C1 segment of cervical spinal cord (tissue), 14 donors: ENCODE results near the gene CSRP1.
"Not testable (repeated sequence)": the region's sequence is repeated elsewhere in the genome, so short reads cannot be mapped to it uniquely, and the experiment has no call there.

Experiments
- DNase-seq, 14 donors: peaks; one replicate each; lab custom pipeline; 2025; lab: John Stamatoyannopoulos, UW

The CSRP1 gene

DNA sequence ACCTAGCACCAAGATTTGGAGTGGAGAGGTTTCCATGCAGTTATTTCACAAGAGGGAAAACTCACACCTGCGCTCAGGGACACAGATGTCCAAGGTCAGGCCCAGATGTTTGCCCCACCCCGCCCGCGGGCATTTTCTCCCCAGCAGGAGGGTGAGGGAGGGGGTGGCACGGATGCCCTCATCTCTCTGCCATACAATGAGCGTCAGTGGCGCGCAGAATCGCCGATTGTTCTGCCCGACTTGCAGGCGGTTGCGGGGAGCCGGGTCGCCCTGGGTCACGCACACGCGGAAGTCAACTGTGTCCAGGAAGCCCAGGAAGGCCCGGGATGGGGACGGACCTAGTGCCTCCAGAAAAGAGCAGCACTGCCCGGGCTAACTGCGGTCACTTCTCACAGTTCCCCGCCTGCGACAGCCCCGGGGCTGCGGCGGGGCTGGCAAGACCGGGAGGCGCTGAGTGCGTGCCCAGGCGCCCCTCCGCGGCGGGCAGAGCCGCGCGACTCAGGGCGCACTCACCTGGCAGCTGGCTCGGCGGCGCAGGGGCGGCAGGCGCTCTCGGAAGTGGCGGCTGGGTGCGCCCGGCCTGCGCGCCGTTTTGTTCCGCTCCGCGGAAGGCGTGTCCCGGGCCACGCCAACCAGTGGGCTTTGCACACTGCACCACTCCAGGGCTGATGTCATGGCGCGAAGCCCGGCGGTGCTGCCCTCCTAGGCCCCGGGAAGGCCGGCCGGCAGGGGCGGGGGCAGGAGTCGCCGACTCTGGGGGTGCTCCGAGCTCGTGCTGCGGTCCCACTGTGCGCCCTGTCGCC, at the start of gene CSRP1:
TSS of gene CSRP1 (minus strand) at position 567 of the 803 bp plus-strand sequence. CDS start 10,820 bp downstream, outside the sequence.
- peak in 13 of 14 donors; percentile 16 to 90 (median 81) for DNase-seq

DNA sequence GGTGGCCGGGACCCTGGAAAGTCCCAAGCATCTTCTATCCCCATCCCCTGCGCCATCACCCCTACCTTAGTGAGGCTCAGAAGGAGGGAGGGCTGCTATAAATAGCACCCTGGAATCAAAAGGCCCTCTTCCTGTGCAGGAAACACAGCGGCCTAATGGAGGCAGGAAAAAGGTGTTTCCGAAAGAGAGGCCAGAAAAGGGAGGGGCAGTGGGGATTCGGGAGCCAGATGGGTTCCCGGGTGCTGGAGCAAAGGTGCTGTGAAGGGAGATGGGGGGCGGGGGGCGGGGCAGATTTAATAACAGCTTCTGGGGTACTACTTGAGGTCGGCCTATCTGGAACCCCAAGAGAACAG, 48.6 kb upstream of the CSRP1 start:
- DNase-seq, result no peak

DNA sequence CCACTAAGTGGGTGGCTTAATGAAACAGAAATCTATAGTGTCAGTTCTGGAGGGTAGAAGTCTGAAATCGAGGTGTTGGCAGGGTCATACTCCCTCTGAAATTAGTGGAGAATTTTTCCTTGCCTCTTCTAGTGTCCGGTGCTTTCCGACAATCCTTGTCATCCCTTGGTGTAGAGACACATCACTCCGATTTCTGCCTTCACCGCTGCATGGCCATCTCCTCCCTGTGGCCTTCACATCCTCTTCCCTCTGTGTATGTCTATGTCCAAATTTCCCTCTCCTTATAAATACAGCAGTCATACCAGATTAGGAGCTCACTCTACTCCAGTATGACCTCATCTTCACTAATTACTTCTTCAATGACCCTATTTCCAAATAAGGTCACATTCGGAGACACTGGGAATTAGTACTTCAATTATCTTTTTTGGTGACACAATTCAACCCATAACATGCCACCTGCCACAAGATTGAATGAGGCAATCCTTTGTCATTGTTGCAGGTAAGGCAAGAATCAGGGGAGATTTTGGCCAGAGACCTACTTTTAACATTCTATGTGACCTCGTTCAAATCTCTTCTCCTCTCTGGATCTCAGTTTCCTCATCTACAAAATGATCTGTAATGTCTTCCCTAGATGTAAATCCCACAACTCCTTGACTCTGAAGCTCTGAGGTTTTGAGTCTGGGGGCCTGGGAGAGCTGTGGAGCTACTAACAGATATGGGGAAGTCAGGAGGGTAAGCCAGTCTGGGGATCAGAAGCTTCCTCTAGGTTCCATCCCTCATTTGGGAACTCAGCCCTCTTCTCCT, 48.1 kb upstream of the CSRP1 start:
- DNase-seq, result no peak

DNA sequence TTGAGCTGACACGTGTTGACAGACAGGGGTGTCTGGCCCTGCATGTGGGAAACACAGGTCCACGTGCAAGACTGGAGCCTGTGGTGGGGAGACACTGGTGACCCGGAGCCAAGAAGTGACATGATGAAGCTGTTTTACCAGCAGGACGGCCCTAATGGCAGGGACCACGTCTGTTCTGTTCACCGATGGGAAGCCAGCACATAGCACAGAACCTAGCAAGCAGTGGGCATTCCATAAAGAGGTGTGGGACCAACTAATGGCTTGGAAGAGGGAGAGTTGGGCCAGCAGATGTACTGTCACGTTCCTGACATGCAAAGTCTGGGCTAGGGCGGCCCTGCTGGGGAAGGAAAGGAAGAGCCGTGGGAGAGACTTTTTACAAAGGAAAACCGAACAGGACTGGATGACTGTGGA, 47.3 kb upstream of the CSRP1 start:
- DNase-seq, result no peak

DNA sequence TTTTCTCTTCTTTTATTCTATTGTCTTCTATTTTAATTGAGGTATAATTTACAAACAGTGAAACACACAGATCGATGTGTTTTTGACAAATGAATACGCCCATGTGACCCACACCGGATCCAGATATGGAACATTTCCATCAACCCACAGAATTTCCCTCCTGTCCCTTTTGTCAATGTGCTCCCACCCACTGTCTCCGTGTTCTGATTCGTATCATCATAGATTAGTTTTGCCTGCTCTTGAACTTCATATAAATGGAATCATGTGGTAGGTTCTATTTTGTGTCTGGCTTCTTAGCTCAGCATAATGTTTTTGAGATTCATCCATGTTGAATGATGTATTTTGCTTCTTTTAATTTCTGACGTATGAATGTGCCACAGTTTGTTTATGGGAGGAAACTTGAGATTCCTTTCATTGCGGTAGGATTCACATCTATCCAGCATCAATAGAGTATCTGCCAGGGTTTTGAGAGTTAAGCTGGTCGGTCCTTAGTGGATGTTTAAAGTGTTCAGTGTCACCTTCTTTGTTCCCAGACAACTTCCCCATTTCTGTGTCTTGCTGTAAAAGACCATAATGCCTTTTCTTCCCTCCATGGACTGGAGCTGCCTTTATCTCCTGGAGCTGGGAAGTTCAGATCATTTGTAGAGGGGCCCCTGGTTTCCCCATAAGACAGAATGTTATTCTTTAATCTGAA, 46.7 kb upstream of the CSRP1 start:
- no peak for DNase-seq

DNA sequence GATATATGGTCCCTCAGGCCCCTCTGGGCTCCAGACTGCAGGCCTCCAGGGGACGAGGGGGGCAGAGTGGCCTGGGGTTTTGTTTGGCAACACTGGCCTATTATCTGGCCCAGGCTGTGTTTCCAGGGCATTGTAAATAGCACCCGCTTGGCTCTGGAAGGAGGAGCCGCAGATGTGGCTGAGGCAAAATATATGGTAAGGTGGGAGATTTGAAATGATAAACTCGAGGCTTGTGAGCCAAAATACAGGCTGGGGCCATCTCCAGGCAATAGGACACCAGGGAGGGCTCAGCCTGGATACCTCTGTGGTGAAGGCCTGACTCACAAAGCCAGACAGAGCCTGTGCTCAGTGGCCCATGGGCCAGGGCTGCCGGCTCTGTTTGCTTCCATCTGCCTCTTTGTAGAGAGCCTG, 46.0 kb upstream of the CSRP1 start:
- DNase-seq, result peak in 3 of 14 donors; percentile 50 to 63 (median 56)

DNA sequence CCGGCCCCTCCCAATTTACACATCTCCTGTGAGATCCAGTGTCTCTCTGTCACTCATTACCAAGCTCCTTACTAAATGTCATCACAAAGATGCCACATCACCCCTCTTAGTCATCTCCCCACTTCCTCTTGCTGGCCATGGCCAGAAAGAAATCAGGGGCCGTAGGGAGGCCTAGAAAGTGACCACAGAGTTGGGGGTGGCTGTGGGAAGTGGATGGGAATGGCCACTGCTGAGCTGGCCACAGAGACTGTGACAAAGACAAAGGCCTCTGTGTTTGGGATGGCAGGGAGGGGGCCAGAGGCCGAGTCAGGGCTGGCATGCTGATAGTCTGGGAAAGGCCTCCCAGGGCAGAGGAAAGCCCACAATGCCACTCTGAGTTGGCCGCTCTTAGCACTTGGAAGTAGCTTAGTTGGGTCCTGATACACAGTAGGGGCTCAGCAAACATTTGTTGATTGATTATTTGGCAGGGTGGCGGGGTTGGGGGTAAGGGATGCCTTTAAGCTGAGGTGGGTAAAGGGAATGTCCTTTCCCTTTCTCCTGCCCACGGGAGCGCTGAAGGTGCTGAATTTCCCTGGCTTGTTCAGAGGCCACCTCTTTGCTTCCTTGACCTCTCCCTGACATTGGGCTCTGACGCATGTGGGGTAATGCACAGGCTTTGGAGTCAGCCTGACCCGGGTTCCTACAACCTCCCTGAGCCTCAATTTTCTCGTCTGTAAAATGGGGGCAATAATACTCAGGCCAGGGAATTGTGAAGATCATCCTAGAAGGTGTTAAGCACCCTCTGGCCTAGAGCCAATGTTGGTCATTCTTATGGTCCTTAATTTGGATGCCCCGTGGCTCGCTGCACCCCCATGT, 45.2 kb upstream of the CSRP1 start:
- peak in 12 of 14 donors; percentile 42 to 93 (median 79) for DNase-seq

DNA sequence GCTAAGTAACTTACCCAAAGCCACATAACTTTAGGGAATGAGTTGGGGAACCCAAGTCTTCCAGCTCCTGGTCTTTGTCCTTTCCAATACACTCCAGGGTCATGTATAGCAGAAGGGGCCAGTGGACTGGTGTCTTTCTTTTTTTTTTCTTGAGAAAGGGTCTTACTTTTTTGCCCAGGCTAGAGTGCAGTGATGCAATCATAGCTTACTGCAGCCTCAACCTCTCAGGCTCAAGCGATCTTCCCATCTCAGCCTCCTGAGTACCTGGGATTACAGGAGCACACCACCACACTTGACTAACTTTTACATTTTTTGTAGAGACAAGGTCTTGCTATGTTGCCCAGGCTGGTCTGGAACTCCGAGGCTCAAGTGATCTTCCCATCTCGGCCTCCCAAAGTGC, 44.2 kb upstream of the CSRP1 start:
- no peak for DNase-seq

DNA sequence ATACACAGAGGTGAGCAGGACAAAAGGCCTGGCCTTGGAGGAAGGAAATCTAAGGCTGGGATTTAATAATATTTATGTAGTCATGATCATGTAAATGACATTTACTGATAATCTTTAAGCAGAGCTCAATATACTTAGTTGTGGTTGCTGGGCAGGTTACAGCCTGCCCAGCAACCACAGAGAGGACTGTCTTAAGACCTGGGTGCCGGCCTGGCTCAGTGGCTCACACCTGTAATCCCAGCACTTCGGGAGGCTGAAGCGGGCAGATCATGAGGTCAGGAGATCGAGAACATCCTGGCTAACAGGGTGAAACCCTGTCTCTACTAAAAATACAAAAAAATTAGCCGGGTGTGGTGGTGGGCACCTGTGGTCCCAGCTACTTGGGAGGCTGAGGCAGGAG, 42.6 kb upstream of the CSRP1 start:
- not testable (repeated sequence) for DNase-seq

DNA sequence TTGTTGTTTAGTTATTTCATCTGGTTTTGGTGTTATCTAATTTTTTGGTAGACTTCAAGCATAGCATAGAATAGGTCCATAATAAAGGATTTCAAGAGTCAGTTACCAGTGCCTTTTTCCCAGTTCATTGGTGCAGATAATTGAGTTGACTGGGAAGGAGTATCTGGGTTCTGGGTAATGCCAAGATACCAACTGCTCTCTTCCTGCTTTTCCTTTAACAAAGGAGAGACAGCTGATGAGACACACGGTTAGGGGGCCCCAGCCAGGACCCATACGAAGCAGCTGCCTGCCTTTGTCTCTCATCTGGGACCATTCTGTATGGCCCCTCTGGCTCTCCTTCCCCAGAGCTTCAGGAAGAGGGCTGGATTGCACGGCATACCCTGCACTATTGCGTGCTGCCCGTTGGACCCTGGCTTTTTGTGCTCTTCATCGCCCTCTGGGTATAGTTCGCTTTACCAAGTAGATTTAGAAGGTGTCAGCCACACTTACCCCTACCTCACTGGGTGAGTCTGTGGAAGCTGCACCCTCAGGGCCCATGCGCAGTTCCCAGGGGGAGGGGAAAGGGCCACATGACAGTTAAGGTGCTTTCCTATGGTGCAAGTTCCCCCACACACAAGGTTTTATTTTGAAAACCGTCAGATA, 39.0 kb upstream of the CSRP1 start:
- no peak for DNase-seq

DNA sequence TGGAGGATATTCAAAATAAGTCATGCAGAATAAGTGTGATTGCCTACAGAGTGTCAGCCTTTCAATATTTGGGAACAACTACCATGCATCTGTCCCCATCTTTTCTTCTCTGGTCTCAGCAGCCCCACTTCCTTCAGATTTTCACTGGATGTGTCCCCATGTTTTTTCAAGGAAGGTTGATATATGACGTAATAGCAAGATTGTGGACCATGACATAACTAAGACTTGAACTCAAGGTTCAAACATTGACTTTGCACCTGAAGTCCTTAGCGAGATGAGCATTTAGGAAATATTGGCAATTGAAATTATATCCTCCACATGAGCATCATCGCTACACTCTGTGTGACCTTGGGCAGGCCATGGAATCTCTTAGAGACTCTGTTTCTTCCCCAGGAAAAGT, 37.8 kb upstream of the CSRP1 start:
- no peak for DNase-seq

DNA sequence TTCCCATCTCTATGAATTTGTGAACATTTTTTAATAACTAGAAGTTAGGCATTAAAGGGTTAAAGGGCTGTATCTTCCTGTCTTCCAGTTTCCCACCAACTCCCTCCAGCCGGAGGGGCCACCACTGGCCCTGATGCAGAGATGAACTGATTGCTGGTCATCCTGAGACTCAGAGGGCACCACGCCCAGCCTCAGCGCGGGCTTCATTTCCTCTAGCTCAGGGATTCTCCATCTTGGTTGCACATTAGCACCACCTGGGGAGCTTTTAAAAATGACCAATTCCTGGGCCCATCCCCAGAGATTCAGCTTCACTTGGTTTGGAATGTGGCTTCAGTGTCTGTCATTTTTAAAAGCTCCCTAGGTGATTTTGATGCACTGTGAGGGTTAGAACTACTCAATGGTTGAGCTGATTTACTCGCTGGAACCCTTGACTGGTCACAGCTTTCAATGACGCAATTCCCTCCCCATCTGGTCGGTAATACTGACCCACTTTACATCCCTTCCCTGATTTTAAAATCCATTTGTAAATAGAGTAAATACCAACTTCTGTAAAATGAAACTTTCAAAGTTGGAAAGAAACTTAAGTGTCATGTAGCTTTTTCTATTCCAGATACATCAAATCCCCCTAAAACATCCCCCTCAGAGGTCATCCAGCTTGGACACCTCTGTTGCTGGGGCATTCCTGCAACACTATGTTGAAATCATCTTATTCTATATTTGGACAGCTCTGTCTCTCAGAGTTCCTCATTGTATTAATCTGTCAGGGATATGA, 37.1 kb upstream of the CSRP1 start:
- DNase-seq, result no peak

DNA sequence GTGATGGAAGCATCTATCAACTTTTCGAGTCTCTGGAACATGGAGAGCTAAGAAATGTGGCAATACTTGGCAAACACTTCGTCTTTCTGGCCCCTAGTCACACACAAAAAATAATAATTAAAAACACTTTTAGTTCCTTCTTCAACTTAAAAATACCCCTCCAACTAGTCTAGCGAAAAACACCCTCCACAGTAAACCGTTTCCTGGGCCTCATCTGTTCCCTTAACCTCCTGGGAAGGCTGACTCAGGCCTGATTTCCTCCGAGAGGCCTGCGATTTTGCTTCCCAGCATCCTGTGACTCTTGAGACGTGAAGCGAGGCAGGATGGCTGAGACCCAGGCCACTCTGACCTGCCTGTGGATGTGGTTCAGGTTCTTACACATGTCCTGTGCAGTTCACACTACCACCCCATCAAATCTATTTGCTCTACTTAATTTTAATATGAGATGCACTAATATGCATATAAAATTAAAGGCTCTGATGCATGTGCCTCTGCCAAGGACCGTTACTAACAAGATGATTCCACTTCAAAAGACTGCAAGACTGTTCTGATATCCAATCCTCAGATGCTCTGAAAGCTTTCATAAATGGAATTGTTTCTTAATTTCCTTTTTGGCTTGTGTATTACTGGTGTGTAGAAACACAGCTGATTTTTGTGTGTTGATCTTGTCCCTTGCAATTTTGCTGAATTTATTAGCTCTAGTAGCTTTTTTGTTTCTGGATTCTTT, 35.5 kb upstream of the CSRP1 start:
- no peak for DNase-seq

DNA sequence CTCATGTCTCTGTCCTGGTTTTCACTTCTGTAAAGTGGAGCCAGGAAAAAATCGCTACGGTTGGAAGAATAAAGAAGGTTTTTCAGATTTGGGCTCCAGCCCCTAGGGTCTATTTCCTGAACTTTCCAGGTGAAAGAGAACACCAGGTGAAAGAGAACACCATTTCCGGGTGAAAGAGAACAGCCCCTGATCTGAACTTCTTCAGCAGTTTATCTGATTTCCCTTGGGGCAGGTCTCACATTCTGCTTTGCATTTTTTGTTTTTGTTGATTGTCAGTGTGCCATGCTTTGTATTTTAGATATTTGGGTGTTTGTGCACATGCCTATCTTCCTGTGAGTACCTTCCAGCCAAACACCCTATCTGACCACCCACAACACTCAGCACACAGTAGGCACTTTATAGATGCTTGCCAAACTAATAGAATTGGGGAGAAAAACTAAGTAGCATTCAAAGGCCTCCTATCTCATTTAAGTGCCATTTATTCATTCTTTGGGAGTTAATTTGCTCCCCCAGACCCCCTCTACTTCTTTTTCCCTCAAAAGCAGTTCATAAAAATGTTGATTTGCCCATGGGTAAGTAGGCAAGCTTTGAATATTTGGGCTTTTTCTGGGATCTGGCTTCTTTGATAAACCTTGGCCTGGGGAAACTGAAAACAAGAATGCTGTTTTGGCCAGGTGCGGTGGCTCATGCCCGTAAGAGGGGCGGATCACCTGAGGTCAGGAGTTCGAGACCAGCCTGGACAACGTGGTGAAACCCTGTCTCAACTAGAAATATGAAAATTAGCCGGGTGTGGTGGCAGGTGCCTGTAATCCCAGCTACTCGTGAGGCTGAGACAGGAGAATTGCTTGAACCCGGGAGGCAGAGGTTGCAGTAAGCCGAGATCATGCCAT, 34.2 kb upstream of the CSRP1 start:
- no peak for DNase-seq

DNA sequence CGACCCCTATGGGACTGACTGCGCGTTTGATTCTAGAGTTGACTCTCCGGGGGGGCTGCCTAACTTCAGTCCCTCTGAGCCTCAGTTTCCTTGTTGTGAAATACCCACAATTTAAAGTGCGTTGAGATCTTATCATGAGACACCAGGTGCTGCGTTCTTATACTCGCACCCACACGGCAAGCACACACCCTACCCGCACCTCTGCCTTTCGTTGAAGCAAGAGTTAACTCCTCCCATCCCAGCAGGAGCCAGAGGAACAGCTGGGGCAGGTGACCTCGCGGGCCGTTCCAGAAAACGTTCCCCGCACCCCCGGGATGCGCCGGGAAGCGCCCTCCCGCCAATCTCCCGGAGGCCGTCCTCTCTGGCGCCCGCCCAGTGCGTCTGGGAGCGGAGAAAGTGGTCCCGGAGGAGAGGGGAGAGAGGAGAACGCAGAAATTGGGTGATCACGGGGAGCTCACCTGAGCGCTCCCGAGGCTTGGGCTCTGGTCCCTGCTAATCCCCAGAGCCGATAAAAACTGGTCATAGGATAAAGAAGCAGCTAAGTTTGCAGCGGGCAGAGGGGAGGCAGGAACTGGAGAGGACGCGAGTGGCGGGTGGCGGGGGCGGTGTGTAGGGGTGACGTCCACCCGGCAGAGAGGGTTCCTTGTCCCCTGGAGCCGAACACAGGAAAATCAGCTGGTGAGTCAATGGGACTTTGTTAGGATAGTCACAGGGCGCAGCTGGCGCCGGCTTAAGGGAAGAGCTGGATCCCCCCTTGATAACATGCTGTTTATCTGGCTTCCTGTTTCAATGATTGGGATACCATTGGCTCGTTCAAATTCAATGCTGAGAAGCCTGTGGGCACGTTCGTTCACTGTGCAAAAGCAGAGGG, 32.9 kb upstream of the CSRP1 start:
- DNase-seq, result peak in 11 of 14 donors; percentile 48 to 89 (median 70)

DNA sequence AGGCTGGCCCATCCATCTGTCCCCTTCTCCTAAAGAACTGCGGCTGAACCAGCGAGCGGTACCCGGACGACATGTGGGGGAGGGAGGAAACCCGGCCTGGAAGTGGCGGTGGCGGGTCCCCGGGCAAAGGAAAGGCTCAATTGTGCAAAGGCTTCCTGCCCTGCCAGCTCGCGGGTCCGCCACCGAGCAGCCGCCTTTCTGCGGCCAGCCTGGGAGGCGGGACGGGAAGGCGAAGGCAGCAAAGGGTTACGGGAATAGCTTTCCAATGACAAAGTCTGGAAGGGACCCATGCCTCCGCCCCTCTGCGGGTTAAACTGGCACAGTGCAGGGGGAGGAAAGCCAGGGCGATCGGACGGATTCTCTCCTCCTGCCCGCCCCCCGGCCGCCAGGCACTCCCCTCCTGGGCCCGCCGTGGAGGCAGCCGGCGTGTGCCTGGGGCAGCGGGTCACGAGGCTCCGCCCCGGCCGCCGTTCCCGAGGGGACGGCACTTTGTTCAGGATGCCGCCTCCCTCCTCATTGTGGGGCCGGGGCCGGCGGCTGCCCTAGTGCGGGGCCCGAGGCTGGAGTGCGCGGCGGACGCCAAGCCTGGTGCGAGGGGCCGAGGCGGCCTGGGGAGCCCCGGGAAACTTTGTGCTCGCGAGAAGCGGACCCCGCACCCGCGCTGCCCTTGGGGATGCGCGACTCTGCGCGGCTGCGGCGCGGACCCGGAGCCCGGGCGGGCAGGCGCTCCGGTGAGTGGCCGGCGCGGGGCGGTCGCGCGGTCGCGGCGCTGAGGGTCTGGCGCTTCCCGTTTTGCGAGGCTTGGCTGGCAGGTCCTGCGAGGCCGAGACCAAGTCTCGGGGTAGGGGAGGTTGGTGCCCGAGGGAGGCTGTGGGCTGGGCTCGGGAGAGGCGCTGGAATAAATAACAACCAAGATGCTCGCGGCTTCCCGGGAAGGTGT, 32.0 kb upstream of the CSRP1 start, which contains the start of gene NAV1:
TSS of gene NAV1 (plus strand) at position 516 of the 940 bp plus-strand sequence. CDS start 83,758 bp downstream, outside the sequence.
- DNase-seq, result peak in 12 of 14 donors; percentile 22 to 79 (median 54)
